Ishikawa (cell line): ENCODE measurements around the gene SUGT1.

Source experiments
- CEBPB ChIP-seq: IDR thresholded peaks from 2 replicates; pipeline ENCODE4 v1.6.1; 2012
- CREB1 ChIP-seq: IDR thresholded peaks from 2 replicates; pipeline ENCODE4 v1.6.1; 2012; ENCODE audit warnings: low read depth
- EGR1 ChIP-seq: IDR thresholded peaks from 2 replicates; pipeline ENCODE4 v1.6.1; 2012
- EP300 ChIP-seq: IDR thresholded peaks from 2 replicates; pipeline ENCODE4 v1.6.1; 2012; ENCODE audit warnings: borderline replicate concordance
- FOXM1 ChIP-seq: IDR thresholded peaks from 2 replicates; pipeline ENCODE4 v1.6.1; 2012; ENCODE audit warnings: low read depth, borderline replicate concordance
- MAX ChIP-seq: IDR thresholded peaks from 2 replicates; pipeline ENCODE4 v1.6.1; 2012
- NFIC ChIP-seq: IDR thresholded peaks from 2 replicates; pipeline ENCODE4 v1.6.1; 2012
- RAD21 ChIP-seq: IDR thresholded peaks from 2 replicates; pipeline ENCODE4 v1.6.1; 2012; ENCODE audit warnings: low read depth
- REST ChIP-seq: IDR thresholded peaks from 2 replicates; pipeline ENCODE4 v1.6.1; 2012; ENCODE audit warnings: low read depth, mild to moderate bottlenecking
- TAF1 ChIP-seq: IDR thresholded peaks from 2 replicates; pipeline ENCODE4 v1.6.1; 2012; ENCODE audit warnings: low read depth, mild to moderate bottlenecking
- TCF12 ChIP-seq: IDR thresholded peaks from 2 replicates; pipeline ENCODE4 v1.6.1; 2012; ENCODE audit warnings: low read depth
- TEAD4 ChIP-seq: IDR thresholded peaks from 2 replicates; pipeline ENCODE4 v1.6.1; 2012
- USF1 ChIP-seq: IDR thresholded peaks from 2 replicates; pipeline ENCODE4 v1.6.1; 2012
- YY1 ChIP-seq: IDR thresholded peaks from 2 replicates; pipeline ENCODE4 v1.6.1; 2012; ENCODE audit warnings: low read depth
- ZBTB7A ChIP-seq: IDR thresholded peaks from 2 replicates; pipeline ENCODE4 v1.6.1; 2012; ENCODE audit warnings: low read depth

The SUGT1 gene

GRCh38 chr13:52651897-52652195 lies 790 bp upstream of the SUGT1 start:
- no peak for TF ChIP-seq EGR1
- no peak for TF ChIP-seq ZBTB7A
- TF ChIP-seq RAD21, result no peak
- no peak for TF ChIP-seq YY1
- no peak for TF ChIP-seq CREB1
- TF ChIP-seq TCF12, result no peak
- no peak; the same call in 1 of the 2 replicates for TF ChIP-seq NFIC
- no peak for TF ChIP-seq CEBPB
- no peak for TF ChIP-seq TEAD4
- TF ChIP-seq TAF1, result no peak
- TF ChIP-seq USF1, result no peak
- TF ChIP-seq FOXM1, result no peak
- TF ChIP-seq REST, result no peak
- no peak for TF ChIP-seq EP300
- no peak for TF ChIP-seq MAX

- no peak for TF ChIP-seq FOXM1
- TF ChIP-seq EP300, result 0 out of 2 replicates have a peak, but pooled peaks have one; percentile 3
These were observed 306 bp downstream of the SUGT1 start for GRCh38 chr13:52652980-52653303.

- TF ChIP-seq EP300, result no peak
- TF ChIP-seq ZBTB7A, result no peak
- no peak for TF ChIP-seq TCF12
- TF ChIP-seq TEAD4, result no peak
- no peak for TF ChIP-seq REST
- TF ChIP-seq CREB1, result no peak
- no peak for TF ChIP-seq RAD21
- no peak for TF ChIP-seq MAX
- TF ChIP-seq USF1, result no peak
- TF ChIP-seq NFIC, result no peak
- no peak for TF ChIP-seq TAF1
- no peak for TF ChIP-seq FOXM1
These were observed 6.7 kb downstream of the SUGT1 start for GRCh38 chr13:52659340-52659739.

- TF ChIP-seq TCF12 (no peak), MAX (no peak), EGR1 (no peak), ZBTB7A (no peak), RAD21 (no peak), REST (no peak), CEBPB (no peak), CREB1 (no peak), TEAD4 (no peak), NFIC (no peak), FOXM1 (no peak), USF1 (no peak), YY1 (no peak), TAF1 (no peak), EP300 (no peak)
These were observed 11.6 kb downstream of the SUGT1 start for GRCh38 chr13:52664272-52664671.

- TF ChIP-seq RAD21 (no peak; the same call in 1 of the 2 replicates), CEBPB (no peak), EGR1 (no peak), MAX (no peak), ZBTB7A (no peak), NFIC (no peak), EP300 (no peak), CREB1 (no peak), USF1 (no peak), FOXM1 (no peak), REST (no peak), TCF12 (no peak), YY1 (no peak), TEAD4 (no peak), TAF1 (no peak)
These were observed 12.7 kb downstream of the SUGT1 start for GRCh38 chr13:52665325-52665724.
